A549 (cell line): ENCODE data around the gene GPR55.

Experiments
- CTCF ChIP-seq: fragments of >200 bp; sonication (Bioruptor Twin); formaldehyde crosslinking; IDR thresholded peaks from 3 replicates; pipeline ENCODE4 v1.5.1; 2016
- KDM1A ChIP-seq: fragments of 200-600 bp; sonication (generic); IDR thresholded peaks from 2 replicates; pipeline ENCODE4 v1.6.1; 2016; ENCODE audit warnings: low read depth, mild to moderate bottlenecking
- POLR2AphosphoS2 ChIP-seq: conservative IDR thresholded peaks from 2 replicates; pipeline ENCODE4 v1.6.1; 2012; ENCODE audit warnings: low read length, improper control_type of control experiment, inconsistent platforms

- TF ChIP-seq POLR2AphosphoS2 = no peak
- no peak for TF ChIP-seq KDM1A
- no peak for TF ChIP-seq CTCF
Measured at GRCh38 chr2:230905448-230906421, 19.3 kb downstream of the GPR55 start.
